ENCODE results near the gene AFF1.

AFF1 gene

GRCh38 chr4:87185146-87185870 lies 250.5 kb downstream of the AFF1 start:
- no peak for DNase-seq

- no peak for DNase-seq
Measured at GRCh38 chr4:87188048-87188447, 253.2 kb downstream of the AFF1 start.

- DNase-seq, result no peak
Measured at GRCh38 chr4:87188932-87189331, 254.1 kb downstream of the AFF1 start.
